OCI-LY1 (cell line): ENCODE results near the gene C2CD5.

Source experiments
- H2AFZ ChIP-seq: fragments of 200-600 bp; sonication (generic), shearing (Covaris generic); 2 replicates; pipeline ENCODE4 v1.6.0; 2014; ENCODE audit warnings: antibody characterized with exemption, mild to moderate bottlenecking, low read length
- H3F3A ChIP-seq: fragments of 200-600 bp; sonication (generic), shearing (Covaris generic); 2 replicates; pipeline ENCODE4 v1.6.0; 2014; ENCODE audit warnings: mild to moderate bottlenecking, antibody characterized with exemption, low read length, moderate library complexity; ENCODE audit not compliant: insufficient read depth
- H3K27ac ChIP-seq: fragments of 200-600 bp; sonication (generic); 2 replicates; pipeline ENCODE4 v1.5.1; 2014; ENCODE audit warnings: low read length, mixed run types, mild to moderate bottlenecking, low read depth; ENCODE audit not compliant: poor library complexity, severe bottlenecking
- H3K27me3 ChIP-seq: fragments of 200-600 bp; sonication (generic); 2 replicates; pipeline ENCODE4 v1.6.0; 2014; ENCODE audit warnings: antibody characterized with exemption, mild to moderate bottlenecking, low read length, moderate library complexity; ENCODE audit not compliant: insufficient read depth
- H3K36me3 ChIP-seq: fragments of 200-600 bp; sonication (generic); 2 replicates; pipeline ENCODE4 v1.6.1; 2014; ENCODE audit warnings: mild to moderate bottlenecking, antibody characterized with exemption, low read length, moderate library complexity, mixed read lengths; ENCODE audit not compliant: insufficient read depth
- H3K4me1 ChIP-seq: fragments of 200-600 bp; sonication (generic); 2 replicates; pipeline ENCODE4 v1.5.1; 2014; ENCODE audit warnings: mild to moderate bottlenecking, low read length, moderate library complexity; ENCODE audit not compliant: insufficient read depth, severe bottlenecking
- H3K4me2 ChIP-seq: fragments of 200-600 bp; sonication (generic), shearing (Covaris generic); 2 replicates; pipeline ENCODE4 v1.6.1; 2014; ENCODE audit warnings: low read length
- H3K4me3 ChIP-seq: fragments of 200-600 bp; sonication (generic); 2 replicates; pipeline ENCODE4 v1.5.1; 2014; ENCODE audit warnings: low read length, low read depth, mild to moderate bottlenecking, mixed read lengths; ENCODE audit not compliant: poor library complexity, severe bottlenecking
- H3K79me2 ChIP-seq: fragments of 200-600 bp; shearing (Covaris generic); 2 replicates; pipeline ENCODE4 v1.6.1; 2016; ENCODE audit warnings: mixed run types, low read length, mixed read lengths; ENCODE audit not compliant: insufficient read depth
- H3K9ac ChIP-seq: fragments of 200-600 bp; sonication (generic), shearing (Covaris generic); 2 replicates; pipeline ENCODE4 v1.6.1; 2014; ENCODE audit warnings: mild to moderate bottlenecking, low read length, mixed read lengths
- H3K9me2 ChIP-seq: fragments of 200-600 bp; sonication (generic), shearing (Covaris generic); 2 replicates; pipeline ENCODE4 v1.6.1; 2014; ENCODE audit warnings: low read depth, mild to moderate bottlenecking, low read length, mixed read lengths
- H3K9me3 ChIP-seq: fragments of 200-600 bp; shearing (Covaris generic); 2 replicates; pipeline ENCODE4 v1.6.1; 2014; ENCODE audit warnings: low read length, mixed read lengths
- H4K20me1 ChIP-seq: fragments of 200-600 bp; sonication (generic), shearing (Covaris generic); 2 replicates; pipeline ENCODE4 v1.6.0; 2016; ENCODE audit warnings: mild to moderate bottlenecking, low read length; ENCODE audit not compliant: insufficient read depth
- EZH2 ChIP-seq: fragments of 200-600 bp; sonication (generic), shearing (Covaris generic); IDR thresholded peaks from 2 replicates; pipeline ENCODE4 v1.8.0; 2017; ENCODE audit warnings: borderline replicate concordance, mixed run types, mild to moderate bottlenecking, antibody characterized with exemption, low read length, moderate library complexity, mixed read lengths
- TF ChIP-seq, protein P1 (sequence below): fragments of 200-600 bp; sonication (generic), shearing (Covaris generic); IDR thresholded peaks from 2 replicates; pipeline ENCODE4 v1.5.1; 2017; ENCODE audit warnings: mild to moderate bottlenecking, antibody characterized with exemption, low read length, moderate library complexity, mixed read lengths

The C2CD5 gene

GRCh38 chr12:22437031-22437806, 107.1 kb downstream of the C2CD5 start:
- H3K9me3 ChIP-seq = no peaks in the 10 kb centered on the region
- no peak overlapping the region for H2AFZ ChIP-seq
- TF ChIP-seq EZH2 = no peak
- TF ChIP-seq, protein P1, sequence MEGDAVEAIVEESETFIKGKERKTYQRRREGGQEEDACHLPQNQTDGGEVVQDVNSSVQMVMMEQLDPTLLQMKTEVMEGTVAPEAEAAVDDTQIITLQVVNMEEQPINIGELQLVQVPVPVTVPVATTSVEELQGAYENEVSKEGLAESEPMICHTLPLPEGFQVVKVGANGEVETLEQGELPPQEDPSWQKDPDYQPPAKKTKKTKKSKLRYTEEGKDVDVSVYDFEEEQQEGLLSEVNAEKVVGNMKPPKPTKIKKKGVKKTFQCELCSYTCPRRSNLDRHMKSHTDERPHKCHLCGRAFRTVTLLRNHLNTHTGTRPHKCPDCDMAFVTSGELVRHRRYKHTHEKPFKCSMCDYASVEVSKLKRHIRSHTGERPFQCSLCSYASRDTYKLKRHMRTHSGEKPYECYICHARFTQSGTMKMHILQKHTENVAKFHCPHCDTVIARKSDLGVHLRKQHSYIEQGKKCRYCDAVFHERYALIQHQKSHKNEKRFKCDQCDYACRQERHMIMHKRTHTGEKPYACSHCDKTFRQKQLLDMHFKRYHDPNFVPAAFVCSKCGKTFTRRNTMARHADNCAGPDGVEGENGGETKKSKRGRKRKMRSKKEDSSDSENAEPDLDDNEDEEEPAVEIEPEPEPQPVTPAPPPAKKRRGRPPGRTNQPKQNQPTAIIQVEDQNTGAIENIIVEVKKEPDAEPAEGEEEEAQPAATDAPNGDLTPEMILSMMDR = no peak
- H4K20me1 ChIP-seq = no peaks in the 10 kb centered on the region
- no peaks in the 10 kb centered on the region for H3K4me1 ChIP-seq
- no peaks in the 10 kb centered on the region for H3K79me2 ChIP-seq
- no peaks in the 10 kb centered on the region for H3F3A ChIP-seq
- H3K27ac ChIP-seq = no peak overlapping the region
- H3K9ac ChIP-seq = no peak overlapping the region
- H3K36me3 ChIP-seq = no peaks in the 10 kb centered on the region
- H3K4me3 ChIP-seq = no peak overlapping the region
- H3K4me2 ChIP-seq = no peak overlapping the region
- H3K9me2 ChIP-seq = no peaks in the 10 kb centered on the region
- H3K27me3 ChIP-seq = no peaks in the 10 kb centered on the region

DNA sequence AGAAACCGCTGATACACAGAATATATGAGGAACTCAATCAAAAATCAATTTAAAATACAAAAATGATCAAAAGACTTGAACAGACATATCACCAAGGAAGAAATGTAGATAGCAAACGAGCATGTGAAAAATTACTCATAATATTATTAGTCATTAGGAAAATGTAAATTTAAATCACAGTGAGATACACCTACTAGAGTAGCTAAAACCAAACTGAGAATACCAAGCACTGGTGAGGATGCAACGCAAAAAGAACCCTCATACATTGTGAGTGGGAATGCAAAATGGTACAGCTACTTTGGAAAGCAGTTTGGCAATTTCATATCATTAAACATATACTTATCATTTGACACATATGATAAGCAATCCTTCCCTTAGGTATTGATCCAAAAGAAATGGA, 108.8 kb downstream of the C2CD5 start:
- Histone ChIP-seq H3K9me3 (no peaks in the 10 kb centered on the region), H3F3A (no peaks in the 10 kb centered on the region), H3K4me2 (no peak overlapping the region), H3K36me3 (no peaks in the 10 kb centered on the region), H3K79me2 (no peaks in the 10 kb centered on the region), H3K9ac (no peak overlapping the region), H3K27ac (no peak overlapping the region), H2AFZ (no peak overlapping the region), H4K20me1 (no peaks in the 10 kb centered on the region), H3K9me2 (no peaks in the 10 kb centered on the region), H3K4me3 (no peak overlapping the region), H3K27me3 (no peaks in the 10 kb centered on the region), H3K4me1 (no peaks in the 10 kb centered on the region)
- TF ChIP-seq, protein P1 = no peak
- no peak for TF ChIP-seq EZH2

DNA sequence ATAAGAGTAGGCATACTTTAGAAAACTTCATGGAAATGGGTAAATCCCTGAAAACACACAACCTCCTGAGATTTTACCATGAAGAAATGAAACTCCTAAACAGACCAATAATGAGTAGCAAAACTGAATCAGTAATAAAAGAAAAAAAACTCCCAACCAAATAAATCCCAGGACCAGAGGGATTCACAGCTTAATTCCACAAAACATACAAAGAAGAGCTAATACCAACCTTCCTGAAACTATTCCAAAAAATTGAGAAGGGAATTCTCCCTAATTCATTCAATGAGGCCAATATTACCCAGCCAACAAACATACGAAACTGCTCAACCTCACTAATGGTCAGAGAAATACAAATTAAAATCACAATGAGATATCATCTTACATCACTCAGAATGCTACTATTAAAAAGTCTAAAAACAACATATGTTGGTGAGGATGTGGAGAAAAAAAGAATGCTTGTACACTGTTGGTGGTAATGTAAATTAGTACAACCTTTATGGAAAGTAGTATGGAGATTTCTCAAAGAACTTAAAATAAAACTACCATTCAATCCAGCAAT, 112.6 kb downstream of the C2CD5 start:
- Histone ChIP-seq H3K9ac (no peak overlapping the region), H3K9me3 (no peaks in the 10 kb centered on the region), H3K27me3 (no peaks in the 10 kb centered on the region), H3K36me3 (no peaks in the 10 kb centered on the region), H3F3A (no peaks in the 10 kb centered on the region), H3K4me2 (no peak overlapping the region), H3K79me2 (no peaks in the 10 kb centered on the region), H3K4me1 (no peaks in the 10 kb centered on the region), H3K27ac (no peak overlapping the region), H4K20me1 (no peaks in the 10 kb centered on the region), H3K4me3 (no peak overlapping the region), H3K9me2 (no peaks in the 10 kb centered on the region), H2AFZ (no peak overlapping the region)
- no peak for TF ChIP-seq EZH2
- TF ChIP-seq, protein P1 = no peak
